Lower leg skin (tissue), 4 donors: ENCODE measurements around the gene P2RX6. TPM values are rescaled to one million over a fixed set of nuclear protein-coding genes. Genes with fewer than 3 reads are reported as not detected.

Experiments
- DNase-seq, 2 donors: peaks; one replicate each; pipeline ENCODE4 v3.0.0-alpha.2; 2019; ENCODE audit warnings: low spot score in 2 of 2
- H3K4me3 ChIP-seq: fragments of 200-600 bp; sonication (generic); 2 replicates; pipeline ENCODE4 v1.5.1; 2017; ENCODE audit warnings: mild to moderate bottlenecking, low read depth; ENCODE audit not compliant: poor library complexity, severe bottlenecking
- CTCF ChIP-seq, 3 donors: fragments of 450-650 bp; IDR thresholded peaks; one replicate each; pipeline ENCODE4 v1.5.1; 2016; ENCODE audit warnings: antibody characterized with exemption in 3 of 3, mild to moderate bottlenecking in 3 of 3, moderate library complexity in 2 of 3
- POLR2A ChIP-seq, 2 donors: fragments of 450-650 bp; IDR thresholded peaks; one replicate each; pipeline ENCODE4 v1.6.1; 2016 to 2017; ENCODE audit warnings: antibody characterized with exemption in 2 of 2, mild to moderate bottlenecking in 1 of 2, moderate library complexity in 1 of 2
- WGBS, 2 donors: methylation state at CpG; one replicate each; pipeline ENCODE4 v1.1.5; 2018; 5-methylcytosine and 5-hydroxymethylcytosine counted together
- intact Hi-C: fragments of 100-400 bp; cut with DNase I; formaldehyde crosslinking; loops from one replicate; pipeline ENCODE4 v1.15.0; 2023; ENCODE audit warnings: low total_unique reads
- total RNA-seq, 4 donors: library from RNA; depleted of rRNA; stranded (reverse); fragments of >200 nt; gene quantifications; one replicate each; pipeline ENCODE4 v1.1.0, GENCODE V29; 2016

Gene P2RX6
- total RNA-seq, 4 donors from 2014 or later, result 0.12 to 2.6 (median 0.87) TPM

GRCh38 chr22:21028277-21029251, 13.6 kb downstream of the P2RX6 start:
- WGBS, 2 donors, result 93 to 94% methylated on average over 3 to 11 of the region's 13 CpGs
- DNase-seq, result no peak
- TF ChIP-seq CTCF (IDR thresholded peaks at IDR 0.05) (no peak), POLR2A (IDR thresholded peaks at IDR 0.05) (no peak)
- H3K4me3 ChIP-seq, result no peak overlapping the region
- intact Hi-C loops, result loop anchor here (5.0 kb wide), 1 partner anchor 1684 kb away; no protein-coding TSS in a partner anchor

- TF ChIP-seq CTCF (IDR thresholded peaks at IDR 0.05) (no peak), POLR2A (IDR thresholded peaks at IDR 0.05) (no peak)
- intact Hi-C loops, result loop anchor here (5.0 kb wide), 1 partner anchor 1683 kb away; no protein-coding TSS in a partner anchor
- no peak overlapping the region for H3K4me3 ChIP-seq
- WGBS, 2 donors, result 57 to 72% methylated on average over 12 of the region's 12 CpGs
- DNase-seq, result no peak
These were observed 14.6 kb downstream of the P2RX6 start for GRCh38 chr22:21029486-21030025.

- intact Hi-C loops, result no loop called here
- WGBS, 2 donors, result 83 to 89% methylated on average over 14 to 15 of the region's 15 CpGs
These were observed 15.1 kb downstream of the P2RX6 start for GRCh38 chr22:21030032-21030431.

GRCh38 chr22:21030621-21031544, 15.9 kb downstream of the P2RX6 start:
- TF ChIP-seq POLR2A (IDR thresholded peaks at IDR 0.05), result no peak
- no peak for TF ChIP-seq CTCF (IDR thresholded peaks at IDR 0.05)
- H3K4me3 ChIP-seq, result no peak overlapping the region
- 91 to 93% methylated on average over 34 to 40 of the region's 40 CpGs for WGBS, 2 donors
- DNase-seq, result no peak
- intact Hi-C loops, result no loop called here

More at GRCh38 chr22:21030032-21030431, 15.1 kb downstream of the P2RX6 start:
- DNase-seq, result no peak
- TF ChIP-seq CTCF (IDR thresholded peaks at IDR 0.05) (no peak), POLR2A (IDR thresholded peaks at IDR 0.05) (no peak)
- H3K4me3 ChIP-seq, result no peak overlapping the region

GRCh38 chr22:21031545-21032036, 16.6 kb downstream of the P2RX6 start:
- intact Hi-C loops, result no loop called here
- 84 to 91% methylated on average over 15 to 16 of the region's 18 CpGs for WGBS, 2 donors
- DNase-seq, result no peak
- no peak overlapping the region for H3K4me3 ChIP-seq
- no peak for TF ChIP-seq POLR2A (IDR thresholded peaks at IDR 0.05)
- TF ChIP-seq CTCF (IDR thresholded peaks at IDR 0.05), result no peak
